ENCODE results near the gene PRSS50. TPM values are rescaled to one million over a fixed set of nuclear protein-coding genes. Genes with fewer than 3 reads are reported as not detected.

Gene PRSS50
- total RNA-seq, 1 experiment from 2014 or later, result 0.70 TPM

- H3K36me3 Mint-ChIP-seq, result no peaks in the 10 kb centered on the region; the same call in 1 of the 2 replicates
- TF ChIP-seq ELF4 (CRISPR knock-in tag; IDR thresholded peaks at IDR 0.05; ENCODE audit: low read depth), result no peak
- TF ChIP-seq, protein P1, sequence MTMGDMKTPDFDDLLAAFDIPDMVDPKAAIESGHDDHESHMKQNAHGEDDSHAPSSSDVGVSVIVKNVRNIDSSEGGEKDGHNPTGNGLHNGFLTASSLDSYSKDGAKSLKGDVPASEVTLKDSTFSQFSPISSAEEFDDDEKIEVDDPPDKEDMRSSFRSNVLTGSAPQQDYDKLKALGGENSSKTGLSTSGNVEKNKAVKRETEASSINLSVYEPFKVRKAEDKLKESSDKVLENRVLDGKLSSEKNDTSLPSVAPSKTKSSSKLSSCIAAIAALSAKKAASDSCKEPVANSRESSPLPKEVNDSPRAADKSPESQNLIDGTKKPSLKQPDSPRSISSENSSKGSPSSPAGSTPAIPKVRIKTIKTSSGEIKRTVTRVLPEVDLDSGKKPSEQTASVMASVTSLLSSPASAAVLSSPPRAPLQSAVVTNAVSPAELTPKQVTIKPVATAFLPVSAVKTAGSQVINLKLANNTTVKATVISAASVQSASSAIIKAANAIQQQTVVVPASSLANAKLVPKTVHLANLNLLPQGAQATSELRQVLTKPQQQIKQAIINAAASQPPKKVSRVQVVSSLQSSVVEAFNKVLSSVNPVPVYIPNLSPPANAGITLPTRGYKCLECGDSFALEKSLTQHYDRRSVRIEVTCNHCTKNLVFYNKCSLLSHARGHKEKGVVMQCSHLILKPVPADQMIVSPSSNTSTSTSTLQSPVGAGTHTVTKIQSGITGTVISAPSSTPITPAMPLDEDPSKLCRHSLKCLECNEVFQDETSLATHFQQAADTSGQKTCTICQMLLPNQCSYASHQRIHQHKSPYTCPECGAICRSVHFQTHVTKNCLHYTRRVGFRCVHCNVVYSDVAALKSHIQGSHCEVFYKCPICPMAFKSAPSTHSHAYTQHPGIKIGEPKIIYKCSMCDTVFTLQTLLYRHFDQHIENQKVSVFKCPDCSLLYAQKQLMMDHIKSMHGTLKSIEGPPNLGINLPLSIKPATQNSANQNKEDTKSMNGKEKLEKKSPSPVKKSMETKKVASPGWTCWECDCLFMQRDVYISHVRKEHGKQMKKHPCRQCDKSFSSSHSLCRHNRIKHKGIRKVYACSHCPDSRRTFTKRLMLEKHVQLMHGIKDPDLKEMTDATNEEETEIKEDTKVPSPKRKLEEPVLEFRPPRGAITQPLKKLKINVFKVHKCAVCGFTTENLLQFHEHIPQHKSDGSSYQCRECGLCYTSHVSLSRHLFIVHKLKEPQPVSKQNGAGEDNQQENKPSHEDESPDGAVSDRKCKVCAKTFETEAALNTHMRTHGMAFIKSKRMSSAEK (CRISPR knock-in tag; IDR thresholded peaks at IDR 0.05; ENCODE audit: borderline replicate concordance), result no peak
- TF ChIP-seq, protein P2, sequence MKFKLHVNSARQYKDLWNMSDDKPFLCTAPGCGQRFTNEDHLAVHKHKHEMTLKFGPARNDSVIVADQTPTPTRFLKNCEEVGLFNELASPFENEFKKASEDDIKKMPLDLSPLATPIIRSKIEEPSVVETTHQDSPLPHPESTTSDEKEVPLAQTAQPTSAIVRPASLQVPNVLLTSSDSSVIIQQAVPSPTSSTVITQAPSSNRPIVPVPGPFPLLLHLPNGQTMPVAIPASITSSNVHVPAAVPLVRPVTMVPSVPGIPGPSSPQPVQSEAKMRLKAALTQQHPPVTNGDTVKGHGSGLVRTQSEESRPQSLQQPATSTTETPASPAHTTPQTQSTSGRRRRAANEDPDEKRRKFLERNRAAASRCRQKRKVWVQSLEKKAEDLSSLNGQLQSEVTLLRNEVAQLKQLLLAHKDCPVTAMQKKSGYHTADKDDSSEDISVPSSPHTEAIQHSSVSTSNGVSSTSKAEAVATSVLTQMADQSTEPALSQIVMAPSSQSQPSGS (CRISPR knock-in tag; IDR thresholded peaks at IDR 0.05; ENCODE audit: borderline replicate concordance, low read depth), result no peak
- TF ChIP-seq CTCF (IDR thresholded peaks at IDR 0.05), result no peak
- no peak for TF ChIP-seq ZNF671 (CRISPR knock-in tag; IDR thresholded peaks at IDR 0.05)
- no peak for TF ChIP-seq NR2C2 (CRISPR knock-in tag; IDR thresholded peaks at IDR 0.05)
- no peaks in the 10 kb centered on the region for H3K9me3 Mint-ChIP-seq
- ATAC-seq (no peak), DNase-seq (ENCODE audit: low spot score) (no peak)
- no peak overlapping the region for H3K27ac Mint-ChIP-seq
- POLR2A ChIA-PET, result no interaction called here
- H3K4me1 Mint-ChIP-seq, result peaks cover 26% of the 10 kb centered on the region
- H3K27me3 Mint-ChIP-seq (ENCODE audit: low read depth), result no peaks in the 10 kb centered on the region; the same call in 1 of the 2 replicates
- CTCF ChIA-PET, result no interaction called here
- H3K4me3 Mint-ChIP-seq, result no peak overlapping the region
Observed at GRCh38 chr3:46666453-46666845, 51.2 kb downstream of the PRSS50 start.

DNA sequence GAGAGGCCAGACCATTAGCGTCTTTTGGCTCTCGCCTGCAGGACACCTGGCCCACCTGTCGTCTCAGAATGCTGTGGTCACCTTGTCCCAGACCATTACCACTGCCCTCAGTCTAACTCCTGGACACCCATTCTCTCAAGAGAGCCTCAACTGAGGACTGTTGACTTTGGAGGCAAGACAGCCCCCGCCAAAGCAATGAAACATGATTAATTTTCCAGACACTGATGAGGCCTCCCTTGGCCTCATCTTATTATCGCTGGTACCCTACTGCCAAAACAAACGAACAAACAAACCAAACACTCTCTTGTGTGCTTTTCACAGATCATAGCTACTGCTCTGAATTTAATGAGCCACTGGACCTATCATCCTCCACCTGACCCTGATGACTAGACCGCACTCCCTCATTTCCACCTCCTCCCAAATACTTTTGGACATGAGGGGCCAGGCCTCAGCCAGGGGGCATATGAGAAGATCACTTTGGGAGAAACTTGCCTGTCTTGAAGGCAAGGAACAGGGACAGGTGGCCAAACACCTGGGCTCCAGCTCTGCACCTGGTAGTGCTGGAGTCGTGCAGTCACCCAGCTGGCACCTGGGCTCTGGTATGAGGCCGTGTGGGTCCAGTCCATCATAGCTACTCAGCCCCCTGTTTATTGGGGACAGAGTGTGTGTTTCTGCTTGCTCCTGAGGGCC, 51.8 kb downstream of the PRSS50 start:
- Mint-ChIP-seq H3K36me3 (no peaks in the 10 kb centered on the region), H3K4me1 (peaks cover 32% of the 10 kb centered on the region), H3K27me3 (ENCODE audit: low read depth) (no peaks in the 10 kb centered on the region; the same call in 1 of the 2 replicates), H3K27ac (no peak overlapping the region), H3K4me3 (no peak overlapping the region), H3K9me3 (no peaks in the 10 kb centered on the region)
- ChIA-PET CTCF (no interaction called here), POLR2A (no interaction called here)
- ATAC-seq (no peak), DNase-seq (ENCODE audit: low spot score) (no peak)
- TF ChIP-seq JAZF1 (CRISPR knock-in tag; IDR thresholded peaks at IDR 0.05) (no peak), ZNF263 (CRISPR knock-in tag; IDR thresholded peaks at IDR 0.05; ENCODE audit: low read depth) (no peak), RORB (CRISPR knock-in tag; IDR thresholded peaks at IDR 0.05) (no peak), E2F4 (CRISPR knock-in tag; IDR thresholded peaks at IDR 0.05; ENCODE audit: borderline replicate concordance, low read depth) (no peak), CBFB (CRISPR knock-in tag; IDR thresholded peaks at IDR 0.05; ENCODE audit: low read depth) (no peak), SP1 (CRISPR knock-in tag; conservative IDR thresholded peaks at IDR 0.05) (no peak), ZNF671 (CRISPR knock-in tag; IDR thresholded peaks at IDR 0.05) (no peak), AFF4 (CRISPR knock-in tag; IDR thresholded peaks at IDR 0.05; ENCODE audit: borderline replicate concordance) (no peak), NR3C1 (CRISPR knock-in tag; conservative IDR thresholded peaks at IDR 0.05; ENCODE audit: low read depth) (no peak), OVOL2 (CRISPR knock-in tag; IDR thresholded peaks at IDR 0.05; ENCODE audit: borderline replicate concordance) (no peak), TCF7 (CRISPR knock-in tag; IDR thresholded peaks at IDR 0.05; ENCODE audit: low read depth) (no peak), TEAD4 (CRISPR knock-in tag; IDR thresholded peaks at IDR 0.05) (no peak), IRF1 (CRISPR knock-in tag; IDR thresholded peaks at IDR 0.05) (no peak)
